AG04449 (cell line): ENCODE results near the gene KLK7.

ENCODE experiments used
- CTCF ChIA-PET: fragments of 350-600 bp; formaldehyde crosslinking; extraction: SDS; loops from one replicate; lab custom pipeline; 2021; ENCODE audit warnings: antibody characterized with exemption; lab: Yijun Ruan, JAX
- POLR2A ChIA-PET: fragments of 400-600, 350-600 bp; formaldehyde crosslinking; extraction: SDS; loops from one replicate; lab custom pipeline; 2020; ENCODE audit warnings: antibody characterized with exemption, inconsistent platforms; lab: Yijun Ruan, JAX
- DNase-seq: peaks from one replicate; pipeline ENCODE4 v3.0.0-alpha.2; 2010; ENCODE audit warnings: low read depth, low spot score
- H3K4me3 ChIP-seq: 2 replicates; pipeline ENCODE4 v1.5.1; 2011; ENCODE audit warnings: low read depth, mild to moderate bottlenecking, control low read depth, low read length
- CTCF ChIP-seq: IDR thresholded peaks from one replicate; pipeline ENCODE4 v1.5.1; 2011; ENCODE audit warnings: mild to moderate bottlenecking, moderate library complexity, low read length, control low read depth, inconsistent platforms; ENCODE audit not compliant: insufficient read depth; ENCODE audit errors: missing control alignments

KLK7 gene

DNA sequence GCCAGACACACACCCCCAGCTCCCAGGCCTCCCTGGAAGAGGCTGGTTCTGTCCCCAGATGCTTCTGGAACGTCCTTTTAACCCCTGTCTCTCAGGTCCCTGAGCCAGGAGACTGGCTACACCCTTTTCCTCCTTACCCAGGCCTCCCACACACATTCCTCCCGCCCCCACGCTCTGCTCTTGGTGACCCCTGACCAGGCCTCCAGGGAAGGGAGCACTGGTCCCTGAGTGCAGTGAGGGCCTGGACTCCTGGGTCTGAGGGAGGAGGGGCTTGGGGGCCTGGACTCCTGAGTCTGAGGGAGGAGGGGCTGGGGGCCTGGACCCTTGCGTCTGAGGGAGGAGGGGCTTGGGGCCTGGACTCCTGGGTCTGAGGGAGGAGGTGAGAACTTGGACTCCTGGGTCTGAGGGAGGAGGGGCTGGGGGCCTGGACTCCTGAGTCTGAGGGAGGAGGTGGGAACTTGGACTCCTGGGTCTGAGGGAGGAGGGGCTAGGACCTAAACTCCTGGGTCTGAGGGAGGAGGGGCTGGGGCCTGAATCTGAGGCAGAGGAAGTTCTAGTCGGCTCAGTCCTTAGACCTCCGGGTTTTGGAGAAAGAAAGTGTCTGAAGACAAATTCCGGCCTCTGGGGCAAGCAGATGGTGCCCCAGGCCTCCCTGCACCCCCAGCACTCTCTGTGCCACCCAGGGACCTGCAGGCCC, 14.9 kb downstream of the KLK7 start:
- ChIA-PET CTCF (no interaction called here), POLR2A (no interaction called here)
- DNase-seq, result no peak
- TF ChIP-seq CTCF, result no peak
- no peak overlapping the region for H3K4me3 ChIP-seq

GRCh38 chr19:50967929-50968715, 15.6 kb downstream of the KLK7 start:
- no peak for DNase-seq
- ChIA-PET POLR2A (no interaction called here), CTCF (no interaction called here)
- no peak for TF ChIP-seq CTCF
- H3K4me3 ChIP-seq, result no peak overlapping the region

- TF ChIP-seq CTCF, result no peak
- H3K4me3 ChIP-seq, result no peak overlapping the region
- ChIA-PET POLR2A (no interaction called here), CTCF (no interaction called here)
- DNase-seq, result no peak
Observed at GRCh38 chr19:50964266-50964665, 19.5 kb downstream of the KLK7 start.

DNA sequence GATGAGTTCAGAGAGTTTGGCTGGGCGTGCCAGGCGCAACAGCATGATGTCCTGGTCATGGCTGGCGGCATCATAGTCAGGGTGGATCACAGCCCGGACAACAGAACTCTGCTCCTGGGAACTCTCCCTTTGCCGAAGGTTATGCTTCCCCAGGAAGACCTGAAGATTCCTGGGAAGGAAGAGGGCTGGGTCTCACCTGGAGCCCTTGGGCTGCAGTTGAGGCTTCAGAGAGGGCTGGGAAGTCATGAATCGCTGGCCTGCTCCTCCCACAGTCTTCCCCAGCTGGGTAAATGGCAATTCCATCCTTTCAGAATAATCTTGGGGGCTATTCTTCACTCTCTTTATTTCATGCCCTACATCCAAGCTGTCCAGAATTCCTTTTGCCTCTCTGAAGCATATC, 20.3 kb downstream of the KLK7 start:
- ChIA-PET POLR2A (no interaction called here), CTCF (no interaction called here)
- H3K4me3 ChIP-seq, result no peak overlapping the region
- TF ChIP-seq CTCF, result no peak
- no peak for DNase-seq

DNA sequence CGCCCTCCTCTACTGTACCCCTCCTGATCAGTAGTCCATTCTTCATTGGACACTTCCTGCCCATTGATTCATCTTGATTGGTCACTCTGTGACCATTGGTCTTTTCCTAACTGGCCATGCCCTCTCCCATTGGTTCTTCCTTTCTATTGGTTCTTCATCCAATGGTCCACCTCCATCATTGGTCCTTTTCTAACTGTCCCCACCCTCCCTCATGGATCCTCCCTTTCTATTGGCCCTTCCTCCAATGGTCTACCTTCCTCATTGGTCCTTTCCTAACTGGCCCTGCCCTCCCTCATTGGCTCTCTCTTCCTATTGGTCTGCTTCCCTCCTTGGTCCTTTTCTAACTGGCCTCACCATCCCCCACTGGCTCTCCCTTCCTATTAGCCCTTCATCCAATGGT, 21.5 kb downstream of the KLK7 start:
- ChIA-PET CTCF (no interaction called here), POLR2A (no interaction called here)
- H3K4me3 ChIP-seq, result no peak overlapping the region
- no peak for TF ChIP-seq CTCF
- no peak for DNase-seq

GRCh38 chr19:50959731-50960500, 23.8 kb downstream of the KLK7 start:
- ChIA-PET POLR2A (no interaction called here), CTCF (interaction anchor here (0.6 kb wide), 1 partner anchor 57 kb away, joined by 3 read pairs; no protein-coding TSS in a partner anchor)
- no peak for TF ChIP-seq CTCF
- no peak for DNase-seq
- H3K4me3 ChIP-seq, result no peak overlapping the region
